Gastroesophageal sphincter (tissue), 4 donors: Measurements from ENCODE around the gene KIAA0825. TPM values are rescaled to one million over a fixed set of nuclear protein-coding genes. Genes with fewer than 3 reads are reported as not detected.
"Not testable (repeated sequence)": the region's sequence is repeated elsewhere in the genome, so short reads cannot be mapped to it uniquely, and the experiment has no call there.

ENCODE experiments used
- ATAC-seq: fragments of 150-250 bp; one replicate; pipeline ENCODE4 v1.9.1; 2016; ENCODE audit warnings: mild to moderate bottlenecking, moderate library complexity
- H3K27ac ChIP-seq, 4 donors: fragments of 200-600 bp; sonication (generic) in 3 of 4; 1 replicate in 3 of 4; 2 replicates in 1 of 4; pipeline ENCODE4 v1.5.1; 2016 to 2019
- H3K27me3 ChIP-seq: fragments of 200-600 bp; sonication (generic); one replicate; pipeline ENCODE4 v1.5.1; 2019
- H3K36me3 ChIP-seq, 2 donors: fragments of 200-600 bp; sonication (generic); one replicate each; pipeline ENCODE4 v1.5.1; 2019; ENCODE audit warnings: control low read depth in 1 of 2
- H3K4me1 ChIP-seq, 3 donors: fragments of 200-600 bp; sonication (generic); 1 replicate in 2 of 3; 2 replicates in 1 of 3; pipeline ENCODE4 v1.5.1; 2016 to 2019; ENCODE audit warnings: control low read depth in 2 of 3
- H3K4me3 ChIP-seq, 2 donors: fragments of 200-600 bp; sonication (generic); one replicate each; pipeline ENCODE4 v1.5.1; 2019; ENCODE audit warnings: mild to moderate bottlenecking in 1 of 2, moderate library complexity in 1 of 2
- H3K9me3 ChIP-seq, 3 donors: fragments of 200-600 bp; sonication (generic); one replicate each; pipeline ENCODE4 v1.5.1; 2017 to 2019; ENCODE audit warnings: control low read depth in 2 of 3
- CTCF ChIP-seq, 4 experiments: fragments of 200-600 bp in 2 of 4; fragments of 450-650 bp in 2 of 4; sonication (generic) in 1 of 4; IDR thresholded peaks; one replicate each; pipeline ENCODE4 v1.5.1; 2017 to 2019; ENCODE audit warnings: antibody characterized with exemption in 4 of 4, mild to moderate bottlenecking in 2 of 4, moderate library complexity in 2 of 4
- EP300 ChIP-seq: sonication (generic); formaldehyde crosslinking; IDR thresholded peaks from one replicate; pipeline ENCODE4 v1.6.1; 2017; ENCODE audit warnings: antibody characterized with exemption, mild to moderate bottlenecking
- POLR2A ChIP-seq, 2 donors: fragments of 450-650 bp; IDR thresholded peaks; one replicate each; pipeline ENCODE4 v1.6.1; 2017; ENCODE audit warnings: antibody characterized with exemption in 2 of 2, mild to moderate bottlenecking in 2 of 2, moderate library complexity in 1 of 2
- POLR2AphosphoS5 ChIP-seq: sonication (generic); formaldehyde crosslinking; IDR thresholded peaks from one replicate; pipeline ENCODE4 v1.6.1; 2017; ENCODE audit warnings: antibody characterized with exemption
- WGBS, 2 donors: methylation state at CpG; one replicate each; pipeline ENCODE4 v1.1.5; 2018; ENCODE audit warnings: low coverage in 1 of 2; 5-methylcytosine and 5-hydroxymethylcytosine counted together
- total RNA-seq, 4 donors: library from RNA; depleted of rRNA; stranded (reverse); fragments of >200 nt; gene quantifications; one replicate each; pipeline ENCODE4 v1.1.0, GENCODE V29; 2016

KIAA0825 gene
- total RNA-seq, 4 donors from 2014 or later: 3.0 to 7.9 (median 4.8) TPM

- no peaks in the 10 kb centered on the region for H3K36me3 ChIP-seq
- H3K9me3 ChIP-seq: no peaks in the 10 kb centered on the region
- 74 to 91% methylated on average over 1 to 3 of the region's 3 CpGs for WGBS, 2 donors
- no peaks in the 10 kb centered on the region for H3K4me1 ChIP-seq
- TF ChIP-seq CTCF (IDR thresholded peaks at IDR 0.05) (no peak), EP300 (no peak), POLR2A (IDR thresholded peaks at IDR 0.05) (no peak), POLR2AphosphoS5 (no peak)
- ATAC-seq: no peak
- H3K4me3 ChIP-seq: no peak overlapping the region
- no peak overlapping the region for H3K27ac ChIP-seq
- H3K27me3 ChIP-seq: no peaks in the 10 kb centered on the region
Observed at GRCh38 chr5:94153736-94154450, 464.5 kb downstream of the KIAA0825 start.

DNA sequence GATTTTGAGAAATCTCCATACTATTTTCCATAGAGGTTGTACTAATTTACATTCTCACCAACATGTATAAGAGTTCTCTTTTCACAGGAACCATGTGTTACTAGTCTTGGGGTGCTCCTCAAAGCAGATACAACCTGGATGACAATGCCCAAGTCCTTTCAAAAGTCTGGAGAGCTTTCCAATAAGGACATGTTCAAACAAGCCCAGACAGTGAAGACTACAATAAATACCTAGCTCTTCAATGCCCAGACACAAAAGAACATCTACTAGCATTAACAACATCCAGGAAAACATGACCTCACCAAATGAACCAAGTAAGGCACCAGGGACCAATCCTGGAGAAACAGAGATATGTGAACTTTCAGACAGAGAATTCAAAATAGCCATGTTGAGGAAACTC lies 474.8 kb downstream of the KIAA0825 start:
- not testable (repeated sequence) for H3K27ac ChIP-seq, ATAC-seq, H3K27me3 ChIP-seq, H3K36me3 ChIP-seq, H3K4me1 ChIP-seq, H3K4me3 ChIP-seq
- H3K9me3 ChIP-seq: peaks cover 0 to 39% (median 2%) of the 10 kb centered on the region in 3 donors

- Histone ChIP-seq H3K4me1 (no peaks in the 10 kb centered on the region), H3K27ac (no peak overlapping the region), H3K4me3 (no peak overlapping the region), H3K9me3 (peaks cover 0 to 50% (median 2%) of the 10 kb centered on the region in 3 donors), H3K27me3 (no peaks in the 10 kb centered on the region), H3K36me3 (no peaks in the 10 kb centered on the region)
- TF ChIP-seq EP300 (no peak), CTCF (IDR thresholded peaks at IDR 0.05) (no peak), POLR2AphosphoS5 (no peak), POLR2A (IDR thresholded peaks at IDR 0.05) (no peak)
- no peak for ATAC-seq
- 93 to 100% methylated on average over 2 of the region's 2 CpGs for WGBS, 2 donors
Observed at GRCh38 chr5:94140300-94140699, 478.1 kb downstream of the KIAA0825 start.

DNA sequence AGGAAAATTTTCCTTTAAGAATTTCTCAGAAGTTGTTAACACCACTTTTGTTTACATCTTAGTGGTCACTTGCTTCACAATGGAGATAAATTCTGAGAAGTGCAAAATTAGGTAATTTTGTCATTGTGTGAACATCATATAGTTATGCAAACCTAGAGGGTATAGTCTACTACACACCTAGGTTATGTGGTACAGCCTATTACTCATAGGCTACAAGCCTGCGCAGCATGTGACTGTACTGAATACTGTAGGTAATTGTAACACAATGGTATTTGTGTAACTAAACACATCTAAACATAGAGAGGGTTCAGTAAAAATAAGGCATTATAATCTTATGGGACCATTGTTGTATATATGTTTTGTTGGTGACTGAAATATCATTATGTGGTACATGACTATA lies 488.3 kb downstream of the KIAA0825 start:
- 100% methylated on average over 1 of the region's 1 CpG for WGBS, 2 donors

DNA sequence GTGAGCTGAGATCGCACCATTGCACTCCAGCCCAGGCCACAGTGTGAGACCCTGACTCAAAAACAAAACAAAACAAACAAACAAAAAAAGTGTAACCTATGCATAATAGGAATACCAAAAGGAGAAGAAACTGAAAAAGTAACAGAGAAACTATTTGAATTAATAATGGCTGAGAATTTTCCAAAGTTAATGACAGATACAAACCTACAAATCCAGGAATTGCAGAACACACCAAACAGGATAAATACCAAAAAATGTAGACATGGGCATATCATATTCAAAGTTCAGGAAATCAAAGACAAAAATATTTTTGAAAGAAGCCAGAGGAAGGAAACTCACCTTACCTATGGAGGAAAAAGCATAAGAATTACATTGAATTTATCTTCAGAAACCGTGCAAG lies 493.3 kb downstream of the KIAA0825 start:
- TF ChIP-seq EP300: no peak
- TF ChIP-seq CTCF (IDR thresholded peaks at IDR 0.05): no peak
- TF ChIP-seq POLR2AphosphoS5: no peak

More for the DNA sequence above, 488.3 kb downstream of the KIAA0825 start:
- Histone ChIP-seq H3K9me3 (peaks cover 0 to 4% (median 0%) of the 10 kb centered on the region in 3 donors), H3K36me3 (no peaks in the 10 kb centered on the region), H3K27me3 (no peaks in the 10 kb centered on the region), H3K27ac (no peak overlapping the region), H3K4me3 (no peak overlapping the region), H3K4me1 (no peaks in the 10 kb centered on the region)
- no peak for ATAC-seq
- TF ChIP-seq POLR2A (IDR thresholded peaks at IDR 0.05) (no peak), EP300 (no peak), POLR2AphosphoS5 (no peak), CTCF (IDR thresholded peaks at IDR 0.05) (no peak)

DNA sequence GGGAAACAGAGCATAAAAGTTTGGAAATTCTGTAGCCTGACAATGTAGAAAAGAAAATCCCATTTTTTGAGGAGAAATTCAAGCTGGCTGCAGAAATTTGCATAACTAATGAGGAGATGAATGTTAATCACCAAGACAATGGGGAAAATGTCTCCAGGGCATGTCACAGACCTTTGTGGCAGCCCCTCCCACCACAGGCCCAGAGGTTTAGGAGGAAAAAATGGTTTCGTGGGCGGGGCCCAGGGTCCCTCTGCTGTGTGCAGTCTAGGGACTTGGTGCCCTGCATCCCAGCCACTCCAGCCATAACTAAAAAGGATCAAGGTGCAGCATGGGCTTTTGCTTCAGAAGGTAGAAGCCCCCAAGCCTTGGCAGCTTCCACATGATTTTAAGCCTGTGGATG lies 502.1 kb downstream of the KIAA0825 start:
- H3K4me3 ChIP-seq, H3K27me3 ChIP-seq, H3K9me3 ChIP-seq, ATAC-seq, H3K27ac ChIP-seq, H3K4me1 ChIP-seq, H3K36me3 ChIP-seq: not testable (repeated sequence)
- no CpG with 5 or more reads among the region's 2 CpGs for WGBS, 2 donors

More for the DNA sequence above, 493.3 kb downstream of the KIAA0825 start:
- H3K4me3 ChIP-seq: no peak overlapping the region
- no peaks in the 10 kb centered on the region for H3K27me3 ChIP-seq
- H3K9me3 ChIP-seq: peaks cover 0 to 16% (median 0%) of the 10 kb centered on the region in 3 donors
- H3K4me1 ChIP-seq: no peaks in the 10 kb centered on the region
- no peaks in the 10 kb centered on the region for H3K36me3 ChIP-seq
- 60 to 82% methylated on average over 1 to 2 of the region's 2 CpGs for WGBS, 2 donors
- no peak for ATAC-seq
- no peak overlapping the region for H3K27ac ChIP-seq
